ENCODE data around the gene JUND.

Gene JUND

GRCh38 chr19:18261474-18261873 is 19.9 kb downstream of the JUND start:
- TF ChIP-seq CTCF (conservative IDR thresholded peaks at IDR 0.05; ENCODE audit: low read depth, low read length) = no peak
- no peak for DNase-seq (ENCODE audit: low read depth)

GRCh38 chr19:18259893-18260292 is 21.5 kb downstream of the JUND start:
- H3K4me3 ChIP-seq (ENCODE audit: low read length) = no peak overlapping the region
- TF ChIP-seq CTCF (conservative IDR thresholded peaks at IDR 0.05; ENCODE audit: low read depth, low read length) = no peak
- DNase-seq (ENCODE audit: low read depth) = no peak

More at GRCh38 chr19:18261474-18261873, 19.9 kb downstream of the JUND start:
- no peak overlapping the region for H3K4me3 ChIP-seq (ENCODE audit: low read length)

GRCh38 chr19:18257503-18258470 is 23.6 kb downstream of the JUND start:
- no peak for DNase-seq (ENCODE audit: low read depth)
- H3K4me3 ChIP-seq (ENCODE audit: low read length) = no peak overlapping the region
- TF ChIP-seq CTCF (conservative IDR thresholded peaks at IDR 0.05; ENCODE audit: low read depth, low read length) = no peak

GRCh38 chr19:18254546-18255503 is 26.6 kb downstream of the JUND start:
- no peak for DNase-seq (ENCODE audit: low read depth)
- peak; percentile 24 for TF ChIP-seq CTCF (conservative IDR thresholded peaks at IDR 0.05; ENCODE audit: low read depth, low read length)
- no peak overlapping the region for H3K4me3 ChIP-seq (ENCODE audit: low read length)

GRCh38 chr19:18253716-18254115 is 27.7 kb downstream of the JUND start:
- TF ChIP-seq CTCF (conservative IDR thresholded peaks at IDR 0.05; ENCODE audit: low read depth, low read length) = no peak
- no peak for DNase-seq (ENCODE audit: low read depth)
- H3K4me3 ChIP-seq (ENCODE audit: low read length) = no peak overlapping the region

- no peak overlapping the region for H3K4me3 ChIP-seq (ENCODE audit: low read length)
- no peak for TF ChIP-seq CTCF (conservative IDR thresholded peaks at IDR 0.05; ENCODE audit: low read depth, low read length)
- DNase-seq (ENCODE audit: low read depth) = no peak
Observed at GRCh38 chr19:18253130-18253529, 28.3 kb downstream of the JUND start.

Data from retinal pigment epithelial cell (primary cell).